GM18498 (cell line): ENCODE results near the gene COL2A1.

Experiments
- ATAC-seq: cut with Tn5 transposase; IDR thresholded peaks from one replicate; pipeline ENCODE4 v1.9.1; 2021; ENCODE audit warnings: mild to moderate bottlenecking, moderate library complexity; ENCODE audit not compliant: unreplicated experiment

The COL2A1 gene

DNA sequence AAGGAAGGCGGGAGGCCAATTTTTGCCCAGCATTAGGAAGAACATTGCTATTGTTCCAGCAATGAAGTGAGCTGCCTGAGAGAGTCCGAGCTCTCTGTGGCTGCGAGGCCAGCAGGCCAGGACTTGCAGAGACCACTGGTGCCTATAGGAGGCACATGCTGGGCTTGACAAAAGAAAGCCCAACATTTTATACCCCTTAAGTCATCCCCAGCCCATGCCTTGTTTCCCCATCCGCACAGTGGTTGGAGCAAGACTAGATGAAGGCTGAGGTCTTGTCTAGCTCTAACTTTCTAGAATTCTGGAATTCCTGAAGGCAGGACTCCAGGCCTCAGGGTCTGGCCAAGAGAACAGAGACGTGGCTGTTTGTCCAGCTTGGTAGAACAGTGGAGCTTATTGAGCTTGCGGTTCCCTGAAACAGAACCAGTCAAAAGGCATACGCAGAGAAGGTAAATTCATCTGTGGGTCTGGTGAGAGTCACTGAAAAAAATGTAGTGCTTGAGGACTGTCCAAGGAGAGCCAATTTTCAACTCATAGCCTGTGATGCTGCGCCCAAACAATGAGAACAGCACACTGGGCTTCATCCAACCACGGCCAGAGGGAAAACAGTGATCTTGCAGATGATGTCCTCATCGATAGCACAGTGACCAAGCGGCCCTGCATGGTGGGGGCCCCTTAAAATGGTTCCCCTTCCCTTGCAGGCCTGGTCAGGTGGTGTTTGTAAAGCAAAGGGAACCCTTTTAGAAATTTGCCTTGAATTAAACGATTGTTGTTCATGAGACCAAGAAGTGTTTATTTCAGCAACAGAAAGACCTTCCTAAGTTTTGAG lies 27.1 kb upstream of the COL2A1 start:
- no peak for ATAC-seq

DNA sequence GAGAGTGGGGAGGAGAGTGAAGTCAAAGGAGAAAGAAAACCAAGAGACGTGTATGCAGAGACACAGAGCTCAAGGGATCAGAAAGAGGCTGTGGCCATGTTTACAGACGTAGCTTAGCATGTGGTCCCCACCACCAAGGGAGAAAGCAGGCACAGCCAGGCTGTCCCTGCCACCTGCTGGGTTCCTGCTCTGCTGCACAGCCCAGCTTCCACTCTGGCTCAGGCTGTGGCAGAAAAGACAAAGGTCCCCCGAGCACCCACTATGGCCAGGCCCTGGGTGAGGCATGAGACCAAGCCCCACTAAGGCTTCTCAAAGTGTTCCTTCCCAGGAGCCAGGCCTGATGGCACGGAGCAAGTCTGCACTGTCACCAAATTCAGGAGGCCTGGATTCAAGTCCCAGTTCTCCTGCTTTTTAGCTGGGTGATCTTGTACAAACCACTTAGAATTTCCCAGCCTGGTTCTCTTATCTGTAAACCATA lies 25.9 kb upstream of the COL2A1 start:
- no peak for ATAC-seq

DNA sequence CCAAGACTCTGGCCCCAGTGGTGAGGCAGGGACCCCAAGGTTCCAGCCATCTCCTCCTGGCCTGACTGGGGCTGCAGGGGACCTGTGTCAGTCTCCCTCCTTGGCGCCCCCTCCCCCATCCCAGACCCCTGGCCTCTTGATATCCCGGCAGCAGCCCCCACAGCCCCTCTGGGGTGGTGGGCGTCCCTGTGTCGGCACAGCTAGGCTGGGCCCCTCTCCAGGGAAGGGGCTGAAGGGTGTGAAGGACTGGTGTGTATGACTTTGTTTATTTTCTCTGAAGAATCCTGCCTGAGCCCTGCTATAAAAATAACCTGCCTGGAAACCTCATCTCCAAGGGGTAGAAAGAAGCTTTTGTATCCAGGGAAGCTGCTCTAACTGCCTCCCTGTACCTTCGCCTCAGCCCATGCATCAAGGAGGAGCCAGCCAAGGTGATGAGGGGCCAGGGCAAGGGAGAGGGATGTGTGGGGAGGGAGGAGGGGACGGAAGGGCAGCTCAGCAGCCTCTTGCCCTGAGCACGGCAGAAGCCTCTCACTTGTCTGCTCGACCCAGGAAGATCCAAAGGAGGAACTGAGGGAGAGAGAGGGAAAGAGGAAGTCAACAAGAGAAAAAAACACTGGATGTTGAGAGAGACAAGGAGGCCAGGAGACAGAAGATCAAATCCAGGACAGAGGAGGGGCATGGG lies 25.4 kb upstream of the COL2A1 start:
- ATAC-seq: no peak

DNA sequence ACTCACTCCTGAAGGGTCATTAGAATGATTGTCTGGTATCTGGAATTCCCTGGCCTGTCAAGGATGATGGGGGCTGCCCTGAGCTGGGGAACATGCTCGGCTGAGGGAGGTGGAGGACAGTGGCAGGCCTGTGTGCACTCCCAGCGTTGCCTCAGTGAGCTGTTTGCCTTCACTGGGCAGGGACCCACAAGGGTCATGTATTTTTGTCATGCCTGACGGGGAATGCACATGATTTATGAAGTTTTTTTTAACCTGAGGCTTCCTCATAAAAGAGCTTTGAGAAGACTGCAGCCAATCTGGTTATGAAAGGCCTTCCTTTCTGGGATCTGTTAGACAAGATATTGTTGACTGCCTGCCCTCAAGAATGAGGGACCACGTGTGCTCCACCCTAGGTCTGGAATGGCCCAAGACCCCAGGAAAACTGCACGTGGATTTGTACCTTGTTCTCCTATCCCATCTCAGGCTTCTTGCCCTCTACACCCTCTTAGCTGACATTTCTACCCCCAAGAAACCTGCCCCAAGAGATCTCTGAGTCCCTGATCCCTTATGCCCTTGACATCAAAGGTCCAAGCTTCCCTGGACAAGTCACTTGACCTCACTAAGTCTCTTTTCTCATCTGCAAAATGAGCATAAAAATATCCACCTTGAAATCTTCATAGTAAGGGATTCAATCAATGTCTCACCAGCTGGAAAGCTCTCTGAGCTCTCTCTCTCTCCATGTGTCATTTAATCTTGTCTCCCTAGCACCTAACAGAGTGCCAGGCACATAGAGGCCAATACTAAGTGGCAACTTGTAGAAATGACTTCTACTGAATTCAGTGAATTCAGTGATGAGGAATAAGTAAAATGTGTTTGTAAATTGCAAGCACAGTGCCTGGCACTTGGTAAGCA lies 24.5 kb upstream of the COL2A1 start:
- no peak for ATAC-seq

DNA sequence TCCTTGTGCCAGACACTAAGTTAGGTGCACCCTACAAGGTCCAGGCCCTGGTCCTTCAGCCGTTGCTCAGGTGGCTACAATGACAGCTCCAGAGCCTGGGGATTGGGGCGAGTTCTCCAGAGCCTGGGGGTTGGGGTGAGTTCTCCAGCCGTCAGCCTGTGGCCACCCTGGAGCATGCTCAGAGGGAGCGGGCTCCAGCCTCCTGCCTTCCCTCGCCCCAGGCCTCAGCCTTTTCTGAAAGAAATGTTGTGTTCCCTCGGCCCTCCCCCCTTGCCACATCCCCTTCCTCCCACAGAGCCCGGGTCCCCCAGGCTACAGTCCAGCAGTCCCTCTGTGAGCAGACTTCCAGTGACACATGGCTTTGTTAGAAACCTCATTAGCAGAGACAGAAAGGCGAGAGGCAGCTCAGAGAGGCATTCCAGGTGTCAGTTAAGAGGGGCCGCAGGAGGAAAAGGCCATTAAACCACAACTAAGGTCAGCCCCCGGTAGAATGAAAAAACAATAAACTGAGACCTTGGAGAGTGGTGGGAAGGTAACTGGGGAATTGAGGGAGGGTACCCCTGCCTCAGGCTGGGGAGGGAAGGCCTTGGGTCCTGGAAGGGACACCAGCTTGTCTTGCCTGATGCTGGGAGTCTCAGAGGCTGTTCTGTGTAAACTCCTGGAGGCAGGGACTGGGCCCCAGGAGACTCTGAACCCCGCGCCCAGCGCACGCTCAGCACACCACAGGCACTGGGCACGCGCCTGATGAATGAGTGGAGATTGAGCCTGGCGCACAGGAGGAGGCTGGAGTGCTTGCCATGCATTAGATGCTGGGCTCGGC lies 23.1 kb upstream of the COL2A1 start:
- no peak for ATAC-seq

DNA sequence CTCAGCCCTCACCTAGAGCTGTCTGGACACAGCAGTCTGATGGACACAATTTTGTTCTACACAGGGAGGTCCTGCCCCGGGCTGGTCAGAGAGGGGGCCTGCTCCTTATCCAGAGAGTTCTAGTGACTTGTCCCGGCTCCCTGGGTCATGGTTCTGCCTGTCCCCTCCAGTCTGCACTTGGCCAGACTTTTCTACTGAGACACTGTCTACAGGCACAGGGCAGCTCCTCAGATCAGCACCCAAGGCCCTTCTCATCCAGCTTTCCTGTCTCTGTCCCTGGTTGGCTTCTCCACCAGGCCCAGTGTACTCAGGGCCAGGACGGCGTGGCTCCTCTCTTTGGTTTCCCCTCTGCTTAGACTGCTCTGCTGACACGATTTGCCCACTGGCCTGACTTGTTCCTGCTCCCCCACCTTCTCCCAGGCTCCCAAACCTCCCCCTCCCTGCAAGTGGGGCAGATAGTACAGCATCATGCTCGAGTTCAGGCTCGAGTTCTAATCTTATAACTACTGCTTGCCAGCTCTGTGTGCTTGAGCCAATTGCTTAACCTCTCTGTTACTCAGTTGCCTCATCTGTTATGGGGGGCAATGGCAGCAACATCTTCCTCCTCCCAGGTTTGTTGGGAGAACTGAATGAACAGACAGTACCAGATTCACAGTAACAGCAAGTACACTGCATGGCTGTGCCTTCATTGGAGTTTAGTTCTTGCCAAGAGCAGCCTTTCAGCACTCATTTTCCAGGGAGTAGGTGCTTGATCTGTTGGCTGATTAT lies 22.0 kb upstream of the COL2A1 start:
- ATAC-seq: no peak

DNA sequence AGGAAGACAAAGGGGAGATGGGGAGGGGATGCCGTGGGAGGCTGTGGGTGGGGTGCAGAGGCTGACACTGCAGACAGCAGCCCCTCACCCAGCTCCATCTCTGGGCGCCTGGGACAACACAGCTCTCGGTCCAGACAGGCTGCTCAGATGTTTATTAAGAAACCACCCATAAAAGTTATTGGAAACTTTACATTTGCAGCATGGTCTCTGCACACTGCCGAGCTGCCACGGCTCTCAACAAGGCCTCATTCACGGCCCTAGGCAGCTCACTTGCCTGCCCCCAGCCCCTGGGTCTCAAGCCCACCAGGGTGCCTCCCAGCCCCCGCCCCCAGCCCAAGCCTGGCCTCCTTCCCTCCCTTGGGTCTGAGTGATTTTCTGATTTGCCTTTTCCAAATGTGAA lies 21.0 kb upstream of the COL2A1 start:
- no peak for ATAC-seq

DNA sequence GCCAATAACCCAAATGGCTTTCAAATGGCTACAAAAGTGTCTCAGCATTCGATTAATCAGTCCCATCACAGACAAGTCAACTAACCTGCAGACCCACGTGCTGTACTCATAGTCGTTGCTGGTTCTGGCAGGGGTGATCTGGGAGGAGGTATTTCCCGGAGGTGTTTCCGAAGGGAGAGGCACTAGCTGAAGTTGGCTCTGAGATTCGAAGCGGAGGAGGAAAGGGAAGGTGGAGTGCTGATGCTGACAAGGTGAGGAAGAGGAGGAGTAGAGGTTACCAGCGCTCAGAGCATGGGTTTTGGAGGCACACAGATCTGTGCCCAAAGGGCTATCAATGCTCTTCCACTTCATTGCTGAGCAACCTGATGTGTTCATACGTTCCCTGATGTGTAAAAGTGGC lies 20.5 kb upstream of the COL2A1 start:
- no peak for ATAC-seq

DNA sequence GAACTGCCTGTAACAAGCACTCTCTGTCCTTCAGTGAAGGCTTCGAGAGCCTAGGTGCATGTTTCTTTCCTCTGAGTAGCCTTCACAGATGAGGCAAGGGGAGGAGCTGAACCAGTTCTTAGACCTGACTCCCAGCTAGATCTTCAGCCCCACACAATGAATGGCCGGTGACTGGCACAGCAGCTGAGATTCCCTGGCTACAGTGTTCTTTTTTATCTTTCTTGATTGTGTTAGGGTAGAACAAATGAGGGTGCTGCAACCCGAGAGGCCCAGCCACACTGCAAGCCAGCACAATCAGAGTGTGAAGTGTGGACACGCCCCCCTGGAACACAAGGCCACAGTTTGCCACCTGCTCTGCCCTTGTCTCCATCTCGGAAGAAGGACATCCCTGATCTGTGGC lies 19.1 kb upstream of the COL2A1 start:
- no peak for ATAC-seq

DNA sequence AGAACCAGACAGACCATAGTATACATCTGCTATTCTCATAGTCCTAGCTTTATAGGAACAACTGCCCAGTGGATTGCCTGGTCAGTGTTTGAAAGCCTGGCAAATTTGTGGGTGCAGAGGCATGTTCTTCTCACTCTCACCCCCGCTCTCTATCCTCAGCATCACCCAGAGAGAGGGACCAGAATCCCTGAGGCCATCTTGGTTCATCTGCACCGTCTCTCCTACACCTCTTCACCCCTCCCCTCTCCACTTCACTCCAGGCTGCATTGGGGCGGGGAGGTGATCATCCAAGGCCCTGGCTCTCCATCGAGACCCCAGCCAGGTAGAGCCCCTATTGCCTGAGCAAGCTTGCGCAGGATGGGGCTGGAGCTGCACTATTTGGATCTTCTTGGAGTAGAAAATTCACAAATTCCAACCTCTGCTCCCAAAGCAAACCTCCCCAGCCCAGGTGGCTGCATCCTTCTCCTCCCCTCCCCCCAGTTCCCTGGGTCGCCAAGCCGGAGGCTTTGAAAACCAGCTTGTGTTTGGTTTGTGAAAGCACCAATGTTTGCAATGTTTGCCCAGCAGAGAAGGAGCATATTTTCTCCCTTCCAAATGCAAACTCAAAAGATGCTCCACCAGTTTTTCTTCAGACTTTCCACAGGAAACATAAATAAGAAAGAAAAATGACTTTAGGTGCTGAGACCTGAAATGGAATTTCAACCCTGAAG lies 18.6 kb upstream of the COL2A1 start:
- ATAC-seq: no peak

DNA sequence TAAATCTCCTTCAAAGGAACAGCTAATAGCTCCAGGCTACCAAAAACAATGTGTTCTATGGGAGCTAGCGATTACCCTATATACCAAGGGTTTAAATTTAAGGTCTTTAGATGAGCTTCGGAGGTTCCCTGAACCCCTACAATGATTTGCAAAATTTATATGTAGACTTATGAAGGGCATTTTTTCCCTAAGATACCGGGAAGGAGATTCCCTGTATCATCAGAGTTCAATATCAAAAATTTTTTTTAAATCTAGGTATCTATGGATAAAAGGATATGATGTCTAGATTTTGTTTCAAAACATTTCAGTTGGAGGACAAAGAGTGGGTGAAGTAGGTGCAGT lies 17.9 kb upstream of the COL2A1 start:
- ATAC-seq: no peak

DNA sequence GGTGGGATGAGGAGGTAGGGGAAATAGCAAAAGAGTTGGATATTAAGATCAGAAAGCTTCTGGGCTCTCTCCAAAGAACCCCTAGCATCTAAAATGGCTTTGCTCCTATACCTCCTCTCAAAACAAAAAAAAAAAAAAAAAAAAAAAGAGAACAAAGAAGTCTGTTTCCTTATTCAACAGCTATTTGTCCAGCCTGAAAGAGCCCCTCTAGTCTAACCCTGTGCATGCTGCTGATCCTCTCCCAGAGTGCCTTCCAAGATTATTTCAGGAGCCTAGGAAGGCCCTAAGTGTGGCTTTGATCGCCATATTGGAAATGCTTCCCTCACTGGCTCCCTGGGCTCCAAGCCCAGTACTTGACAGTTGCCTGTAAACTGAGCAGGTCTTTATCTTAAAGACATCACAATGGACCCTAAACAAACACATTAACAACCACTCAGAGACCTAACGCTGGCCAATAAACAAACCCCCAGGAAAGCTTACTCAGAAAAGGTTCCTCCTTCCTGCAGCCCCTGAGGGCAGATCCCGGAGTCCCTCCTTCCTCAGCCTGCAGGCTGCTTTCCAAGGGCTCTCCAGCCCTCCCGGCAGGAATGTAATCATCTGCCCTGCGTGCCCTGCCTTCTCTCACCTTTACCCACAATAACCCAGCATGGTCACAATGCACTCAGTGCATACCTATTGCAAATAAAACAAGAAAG lies 17.4 kb upstream of the COL2A1 start:
- ATAC-seq: no peak

DNA sequence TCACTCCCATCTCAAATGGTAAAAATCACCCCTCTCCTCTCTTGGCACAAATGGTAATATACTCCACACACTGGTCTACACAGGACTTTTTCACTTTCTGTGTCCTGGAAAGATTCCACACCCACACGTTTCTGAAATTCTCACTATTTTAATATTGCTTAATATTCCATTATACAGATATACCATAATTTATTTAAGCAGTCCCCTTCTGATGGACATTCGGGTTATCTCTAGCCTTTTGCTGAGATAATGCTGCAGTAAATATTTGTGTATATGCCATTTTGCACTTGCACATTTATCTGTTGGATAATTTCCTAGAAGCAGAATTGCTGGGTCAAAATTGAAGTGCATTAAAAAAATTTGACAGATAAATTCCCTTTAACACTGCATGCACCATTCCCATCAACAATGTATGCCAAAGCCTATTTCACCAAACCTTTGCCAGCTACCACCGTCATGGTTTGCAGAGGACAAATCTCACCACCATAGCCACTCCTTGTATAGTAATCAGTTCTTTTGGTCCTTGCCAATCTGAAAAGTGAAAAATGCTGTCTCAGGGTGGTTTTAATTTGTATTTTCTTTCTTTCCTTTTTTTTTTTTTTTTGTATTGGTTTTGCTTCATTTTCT lies 15.5 kb upstream of the COL2A1 start:
- no peak for ATAC-seq

DNA sequence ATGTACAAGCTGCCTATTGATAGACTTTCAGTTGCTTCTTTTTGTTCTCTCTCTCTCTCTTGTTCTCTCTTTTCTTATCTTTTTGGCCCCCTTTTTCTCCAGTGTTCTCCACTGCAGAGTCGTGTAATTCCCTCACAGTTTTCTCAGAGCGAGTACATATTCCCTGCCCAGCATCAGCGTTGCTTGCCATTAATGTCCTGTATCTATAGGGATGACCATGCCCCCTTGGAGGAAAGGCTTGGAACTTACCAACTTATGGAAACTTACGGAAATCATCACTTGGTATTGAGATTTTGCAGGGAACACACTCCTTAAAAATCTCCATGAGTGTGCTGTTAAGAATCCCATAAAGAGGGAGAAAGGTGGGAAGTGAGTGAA lies 14.3 kb upstream of the COL2A1 start:
- ATAC-seq: no peak

DNA sequence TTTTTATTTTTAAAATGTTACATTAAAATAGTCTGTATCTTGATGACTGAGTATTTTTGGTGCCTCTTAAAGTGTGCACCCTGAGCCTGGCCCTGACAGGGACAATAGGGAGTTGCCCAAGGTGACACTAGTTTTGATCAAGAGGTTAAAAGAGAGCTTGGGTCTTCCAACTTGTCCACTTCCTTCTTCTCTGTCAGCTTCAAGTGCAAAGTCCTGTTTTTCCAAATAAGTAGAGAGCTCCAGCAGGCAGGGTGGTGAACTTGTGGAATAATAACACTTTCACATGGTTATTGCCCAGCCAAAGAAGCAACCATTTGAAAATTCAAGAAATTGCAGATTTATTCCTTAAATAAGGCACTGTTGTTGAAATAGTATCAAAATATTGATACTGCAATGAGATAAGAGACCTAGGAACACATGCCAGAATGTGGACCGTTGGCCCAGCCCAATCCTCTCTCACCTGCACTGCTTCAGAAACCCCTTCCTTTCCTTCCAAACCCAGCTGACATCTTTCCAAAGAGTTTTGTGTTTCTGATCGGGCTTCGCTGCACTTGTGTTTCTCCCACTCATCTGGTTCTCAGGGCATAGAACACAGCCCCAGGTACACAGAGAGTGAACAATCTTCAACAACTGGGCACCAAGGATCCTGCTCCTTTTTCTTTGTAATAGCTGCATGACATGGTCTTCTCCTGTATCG lies 13.8 kb upstream of the COL2A1 start:
- ATAC-seq: no peak

DNA sequence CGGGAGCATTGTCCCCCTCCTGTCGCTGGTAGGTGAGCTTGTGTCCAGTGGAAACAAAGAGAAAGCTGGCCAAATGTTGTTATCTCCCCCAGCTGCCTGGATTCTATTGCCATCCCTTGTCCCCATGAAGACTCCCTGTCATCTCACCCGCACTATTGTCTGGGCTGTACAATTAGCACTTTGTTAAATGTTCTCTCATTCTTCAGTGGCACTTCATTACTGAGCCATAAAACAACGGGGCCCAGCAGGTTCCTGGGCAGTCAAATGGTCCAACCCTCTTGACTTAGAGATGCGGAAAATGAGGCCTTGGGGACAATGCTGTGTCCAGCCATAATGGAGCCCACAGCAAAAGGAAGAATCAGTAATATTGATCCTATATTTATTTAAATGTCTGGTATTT lies 13.2 kb upstream of the COL2A1 start:
- ATAC-seq: no peak

DNA sequence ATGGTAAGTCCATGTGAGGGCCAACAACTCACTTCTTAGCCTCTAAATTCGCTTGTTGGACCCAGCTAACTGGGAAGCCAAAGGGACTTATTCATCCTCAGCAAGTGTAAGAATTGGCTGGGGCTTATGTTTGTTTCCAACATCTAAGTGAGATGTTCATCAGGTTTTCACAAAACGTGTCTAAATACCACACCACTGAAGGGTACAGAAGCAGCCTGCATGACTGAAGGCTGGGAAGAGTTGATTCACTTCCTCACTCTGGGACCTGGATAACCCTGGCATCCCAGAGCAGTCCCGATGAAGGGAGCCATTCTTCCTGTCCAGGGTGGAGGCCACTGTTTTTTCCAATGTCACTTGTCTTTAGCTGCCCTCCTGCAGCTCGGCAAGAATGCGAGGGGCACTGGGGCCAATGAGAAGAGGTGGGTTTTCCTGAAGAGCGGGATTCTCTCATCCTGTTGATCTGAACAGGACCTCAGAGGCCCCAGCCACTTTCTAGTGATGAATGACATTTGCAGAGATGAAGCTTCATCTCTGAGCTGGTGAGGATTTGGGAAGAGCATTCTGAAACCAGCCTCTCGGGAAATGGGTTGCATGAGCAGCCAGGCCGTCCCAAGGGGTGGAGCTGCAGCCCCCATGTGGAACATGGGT lies 12.2 kb upstream of the COL2A1 start:
- no peak for ATAC-seq
